Measurements from ENCODE around the gene ZNF581.

The ZNF581 gene

GRCh38 chr19:55633861-55634260, 9.6 kb upstream of the ZNF581 start:
- no peak for DNase-seq

DNA sequence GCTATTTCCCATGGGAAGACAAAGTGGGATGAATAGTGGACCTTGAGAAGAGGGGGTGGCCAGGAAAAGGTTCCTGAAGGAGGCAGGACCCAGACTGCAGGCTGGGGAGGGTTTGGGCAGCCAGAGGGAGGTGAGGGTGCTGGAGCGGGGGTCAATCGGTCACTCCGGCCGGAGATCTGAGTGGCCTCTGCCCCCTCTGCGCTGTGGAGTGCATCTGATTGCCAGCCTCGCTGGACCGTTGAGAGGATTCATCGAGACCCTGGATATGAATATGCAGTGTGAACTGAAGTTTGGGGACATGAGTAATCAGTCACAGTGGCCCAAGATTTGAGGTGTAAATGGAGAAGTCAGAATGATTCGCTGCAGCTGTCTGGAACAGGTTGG, 8.1 kb upstream of the ZNF581 start:
- DNase-seq = no peak

GRCh38 chr19:55635856-55636440, 7.5 kb upstream of the ZNF581 start:
- DNase-seq = no peak

- no peak for DNase-seq
Measured at GRCh38 chr19:55636723-55637122, 6.7 kb upstream of the ZNF581 start.

DNA sequence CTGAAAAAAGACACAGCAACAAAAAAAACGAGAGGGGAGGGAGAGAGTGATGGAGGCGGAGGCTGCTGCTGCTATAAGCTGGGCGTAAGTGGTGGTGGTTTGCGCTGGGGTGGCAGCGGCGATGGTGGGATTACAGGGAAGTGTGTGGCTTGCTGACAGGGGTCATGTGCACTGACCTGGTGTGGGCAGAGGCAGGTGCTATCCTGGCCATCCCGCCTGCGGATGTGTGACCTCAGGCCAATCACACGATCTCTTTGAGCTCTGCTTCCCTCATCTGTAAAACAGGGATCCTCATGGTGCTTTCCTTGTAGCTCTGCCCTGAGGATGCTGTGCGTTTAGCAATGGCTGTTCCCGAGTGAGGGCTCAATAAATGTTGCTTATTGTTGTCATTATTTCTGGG, 5.9 kb upstream of the ZNF581 start:
- DNase-seq = no peak

DNA sequence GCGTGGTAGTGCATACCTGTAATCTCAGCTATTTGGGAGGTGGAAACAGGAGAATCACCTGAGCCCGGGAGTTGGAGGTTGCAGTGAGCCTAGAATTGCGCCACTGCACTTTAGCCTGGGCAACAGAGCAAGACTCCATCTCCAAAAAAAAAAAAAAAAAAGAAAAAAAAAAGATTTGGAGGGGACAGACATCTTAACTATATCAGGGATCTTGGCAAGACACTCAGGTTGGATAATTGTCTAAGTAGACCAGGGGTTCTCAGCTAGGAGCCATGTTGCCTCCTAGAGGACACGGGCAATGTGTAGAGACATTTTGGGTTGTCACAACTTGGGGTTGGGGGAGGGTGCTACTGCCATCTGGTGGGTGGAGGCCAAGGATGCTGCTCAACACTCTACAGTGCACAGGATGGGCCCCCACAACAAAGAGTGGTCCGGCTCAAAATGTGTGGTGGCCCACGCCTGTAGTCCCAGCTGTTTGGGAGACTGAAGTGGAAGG, 4.5 kb upstream of the ZNF581 start:
- DNase-seq = peak in 1 of 2 experiments; percentile 30

- peak; percentile 56 to 88 for DNase-seq
Measured at GRCh38 chr19:55640043-55640576, 3.3 kb upstream of the ZNF581 start.

- peak; percentile 69 to 84 for DNase-seq
Measured at GRCh38 chr19:55640577-55641425, 2.6 kb upstream of the ZNF581 start, which contains the start of gene ZNF580. ZNF580 (plus strand) TSS chr19:55641002; CDS start chr19:55642509, 1,507 bp downstream.

DNA sequence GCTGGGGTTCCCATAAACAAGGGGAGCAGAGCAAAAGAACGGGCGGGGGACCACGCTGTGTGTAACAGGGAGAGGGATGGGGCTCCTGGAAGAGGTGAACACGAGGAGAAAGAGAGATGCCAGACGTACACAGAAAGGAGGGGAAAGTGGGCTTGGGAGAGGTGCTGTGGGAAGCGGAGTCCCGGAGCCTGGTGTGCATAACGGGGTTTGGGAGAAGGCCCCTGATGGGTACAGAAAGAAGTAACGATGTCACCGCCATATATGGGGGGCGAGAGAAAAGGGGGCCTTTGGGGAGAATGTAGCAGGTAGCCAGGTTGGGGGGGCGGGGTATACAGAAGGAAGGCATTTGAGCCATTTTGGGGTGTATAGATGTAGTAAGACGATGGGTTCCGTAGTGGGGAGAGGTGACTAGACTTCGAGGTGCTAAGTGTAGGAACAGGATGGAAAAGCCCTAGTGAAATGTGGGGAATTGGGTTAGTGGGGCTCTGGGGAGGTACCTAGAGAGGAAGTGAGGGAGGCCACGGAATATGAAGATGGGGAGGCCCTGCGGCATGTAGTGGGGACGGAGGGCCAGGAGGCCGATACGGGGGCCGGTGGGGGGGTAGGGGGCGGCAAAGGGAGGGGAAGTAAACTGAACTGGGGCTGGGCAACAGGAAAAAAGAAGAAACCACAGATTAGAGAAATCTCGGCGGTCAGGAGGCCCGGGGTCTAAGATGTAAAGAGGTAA, 1.9 kb upstream of the ZNF581 start:
- no peak for DNase-seq

DNA sequence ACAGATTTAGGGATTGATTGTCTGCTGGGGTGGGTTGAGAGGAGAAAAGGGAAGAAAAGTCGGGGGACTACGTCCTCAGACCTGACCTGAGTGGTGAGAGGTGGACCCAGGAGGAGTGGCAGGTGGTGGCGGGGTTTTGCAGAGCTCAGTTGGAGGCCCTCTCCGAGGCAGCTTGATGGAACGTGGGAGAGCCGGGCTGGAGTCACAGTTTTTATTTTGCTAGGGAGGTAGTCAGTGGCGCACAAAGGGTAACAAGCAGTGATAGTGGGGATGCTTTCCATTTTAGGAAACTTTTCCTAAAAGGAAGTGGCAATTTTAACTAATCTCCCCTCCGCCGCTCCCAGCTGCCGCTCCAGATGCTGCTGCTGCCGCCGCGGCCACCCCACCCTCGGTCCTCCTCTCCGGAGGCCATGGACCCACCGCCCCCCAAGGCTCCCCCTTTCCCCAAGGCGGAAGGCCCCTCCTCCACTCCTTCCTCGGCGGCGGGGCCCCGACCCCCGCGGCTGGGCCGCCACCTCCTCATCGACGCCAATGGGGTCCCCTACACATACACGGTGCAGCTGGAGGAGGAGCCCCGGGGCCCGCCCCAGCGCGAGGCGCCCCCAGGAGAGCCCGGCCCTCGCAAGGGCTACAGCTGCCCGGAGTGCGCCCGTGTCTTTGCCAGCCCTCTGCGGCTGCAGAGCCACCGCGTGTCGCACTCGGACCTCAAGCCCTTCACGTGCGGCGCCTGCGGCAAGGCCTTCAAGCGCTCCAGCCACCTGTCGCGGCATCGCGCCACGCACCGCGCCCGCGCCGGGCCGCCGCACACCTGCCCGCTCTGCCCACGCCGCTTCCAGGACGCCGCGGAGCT, 1.1 kb upstream of the ZNF581 start:
- DNase-seq = no peak

GRCh38 chr19:55643887-55644176, 383 bp downstream of the ZNF581 start:
- no peak for DNase-seq

DNA sequence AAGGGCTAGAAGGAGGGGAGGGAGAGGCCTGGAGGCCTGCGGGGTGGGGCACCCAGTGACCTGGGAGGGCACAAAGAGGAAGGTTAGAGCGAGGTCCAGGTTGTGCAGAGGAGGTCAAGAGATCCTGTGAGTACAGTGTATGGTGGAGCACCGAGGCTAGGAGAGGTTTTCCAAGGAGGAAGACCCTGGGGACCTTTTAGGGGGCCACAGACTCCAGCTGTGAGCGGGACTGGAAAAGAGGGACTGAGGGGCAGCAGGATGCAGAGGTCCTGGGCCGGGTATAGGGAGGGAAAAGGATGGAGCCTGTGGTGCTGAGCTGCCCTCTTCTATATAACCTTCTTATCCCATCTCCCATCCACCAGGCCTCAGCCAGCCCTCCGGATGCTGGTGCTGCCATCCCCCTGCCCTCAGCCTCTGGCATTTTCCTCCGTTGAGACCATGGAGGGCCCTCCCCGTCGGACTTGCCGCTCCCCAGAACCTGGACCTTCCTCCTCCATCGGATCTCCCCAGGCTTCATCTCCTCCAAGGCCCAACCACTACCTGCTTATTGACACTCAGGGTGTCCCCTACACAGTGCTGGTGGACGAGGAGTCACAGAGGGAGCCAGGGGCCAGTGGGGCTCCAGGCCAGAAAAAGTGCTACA, 863 bp downstream of the ZNF581 start:
- DNase-seq = no peak

- DNase-seq = no peak
Measured at GRCh38 chr19:55644842-55645511, 1.5 kb downstream of the ZNF581 start.

DNA sequence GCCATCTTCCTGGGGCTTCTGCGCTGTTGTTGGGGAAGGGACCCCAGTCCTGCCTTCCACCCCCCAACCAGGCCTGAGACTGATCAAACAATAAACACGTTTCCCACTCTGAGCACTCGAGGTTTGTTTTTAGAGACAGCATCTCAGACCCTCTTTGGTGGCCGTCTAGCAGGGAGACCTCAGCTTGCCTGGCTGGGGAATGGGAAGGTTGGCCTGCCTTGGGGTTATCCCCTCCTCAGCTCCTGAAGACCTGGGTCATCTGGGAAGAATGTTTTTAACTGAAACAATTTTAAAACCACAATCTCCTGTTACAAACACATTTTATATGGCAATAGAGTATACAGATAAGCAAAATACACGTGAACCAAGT, 2.0 kb downstream of the ZNF581 start:
- no peak for DNase-seq

DNA sequence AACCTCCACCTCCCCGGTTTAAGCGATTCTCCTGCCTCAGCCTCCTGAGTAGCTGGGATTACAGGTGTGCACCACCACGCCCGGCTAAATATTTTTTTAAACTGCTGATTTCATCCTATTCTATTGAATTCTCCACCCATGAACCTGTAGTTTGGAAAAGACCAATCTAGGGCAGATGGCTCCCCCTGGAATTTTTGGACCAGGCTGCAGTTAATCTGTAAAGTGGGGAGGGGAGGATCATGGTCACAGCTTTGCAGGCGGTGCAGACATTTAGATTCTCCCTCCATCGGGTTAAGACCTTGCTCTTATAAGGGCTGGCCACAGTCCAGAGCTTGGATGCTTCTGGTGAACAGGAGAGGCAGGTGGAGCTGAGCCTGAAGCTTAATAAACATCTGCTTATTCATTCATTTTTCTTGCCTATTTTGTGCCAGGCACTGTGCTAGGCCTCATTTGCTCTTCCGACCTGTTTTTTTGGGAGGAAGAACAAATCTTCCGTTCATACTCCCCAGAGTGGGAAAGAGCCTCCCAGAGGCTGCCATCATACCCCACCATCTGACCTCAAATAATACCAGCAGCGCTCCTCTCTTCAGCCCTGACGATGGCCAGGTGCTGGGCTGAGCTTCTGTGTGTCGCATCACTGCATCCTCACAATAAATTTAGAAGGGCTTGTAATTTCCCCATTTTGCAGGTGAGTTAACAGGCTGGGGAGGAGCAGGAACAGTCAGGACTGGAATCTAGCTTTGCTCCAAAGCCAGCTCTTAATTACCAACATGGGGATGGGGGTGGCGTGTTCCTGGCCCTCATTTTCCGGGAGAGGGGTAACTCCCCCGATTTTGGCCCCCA, 3.7 kb downstream of the ZNF581 start:
- peak in 1 of 2 experiments; percentile 31 for DNase-seq

- peak; percentile 68 to 88 for DNase-seq
Measured at GRCh38 chr19:55647732-55648584, 4.5 kb downstream of the ZNF581 start, which contains the start of gene CCDC106. CCDC106 (plus strand) TSS chr19:55648212; CDS start chr19:55649047, 835 bp downstream.

GRCh38 chr19:55648585-55649267, 5.3 kb downstream of the ZNF581 start:
- no peak for DNase-seq

DNA sequence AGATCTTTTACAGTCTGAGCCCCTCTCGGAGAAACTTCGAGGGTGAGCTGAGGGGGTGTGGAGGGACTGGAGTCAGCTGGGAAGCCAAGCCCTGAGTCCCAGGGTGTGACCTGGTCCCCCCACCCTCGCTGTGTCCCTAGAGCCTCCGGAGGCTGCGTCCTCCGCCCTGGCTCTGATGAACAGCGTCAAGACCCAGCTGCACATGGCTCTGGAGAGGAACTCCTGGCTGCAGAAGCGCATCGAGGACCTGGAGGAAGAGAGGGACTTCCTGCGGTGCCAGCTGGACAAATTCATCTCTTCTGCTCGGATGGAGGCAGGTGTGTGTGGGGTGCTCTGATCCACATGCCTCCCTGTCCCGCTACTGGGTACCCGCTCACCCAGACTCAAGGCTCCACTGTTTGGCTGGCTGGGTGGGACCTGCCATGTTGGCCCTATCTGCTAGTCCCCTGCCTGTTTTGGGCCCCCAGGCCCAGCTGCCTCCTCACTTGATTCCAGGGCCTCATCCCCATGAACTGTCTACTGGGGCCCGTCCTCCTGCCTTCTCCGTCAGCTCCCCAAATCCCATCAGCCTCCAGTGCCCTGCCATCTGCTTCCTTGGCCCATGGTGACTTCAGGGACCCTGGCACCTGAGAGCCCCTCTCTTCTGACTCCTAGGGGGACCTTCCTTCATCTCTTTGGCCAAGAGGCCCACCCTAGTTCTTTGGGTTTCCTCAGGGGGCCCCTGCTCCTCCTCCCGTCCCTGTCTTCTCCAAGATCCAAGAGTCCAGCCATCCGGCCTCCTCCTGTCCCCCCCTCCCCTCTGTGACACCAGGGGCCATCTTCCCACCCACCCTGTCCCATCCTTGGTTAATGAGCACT, 6.0 kb downstream of the ZNF581 start:
- DNase-seq = no peak
